Progenitor cell of endocrine pancreas (in vitro differentiated cells): ENCODE results near the gene PEMT. TPM values are rescaled to one million over a fixed set of nuclear protein-coding genes. Genes with fewer than 3 reads are reported as not detected.
A peak's percentile ranks its signal among the peaks of the same experiment; 100 is the strongest.

ENCODE experiments used
- DNase-seq: peaks from one replicate; pipeline ENCODE4 v3.0.0; 2021; ENCODE audit warnings: low spot score; ENCODE audit not compliant: unreplicated experiment
- H3K27ac Mint-ChIP-seq: 2 replicates; pipeline ENCODE4 v1.8.0; 2021; ENCODE audit warnings: mild to moderate bottlenecking, moderate library complexity, mixed read lengths
- H3K27me3 Mint-ChIP-seq: 2 replicates; pipeline ENCODE4 v1.8.0; 2021; ENCODE audit warnings: mixed read lengths
- H3K36me3 Mint-ChIP-seq: 2 replicates; pipeline ENCODE4 v1.8.0; 2022; ENCODE audit warnings: mixed read lengths; ENCODE audit not compliant: insufficient read depth
- H3K4me1 Mint-ChIP-seq: 2 replicates; pipeline ENCODE4 v1.8.0; 2021; ENCODE audit warnings: low read depth, mixed read lengths
- H3K4me3 Mint-ChIP-seq: 2 replicates; pipeline ENCODE4 v1.8.0; 2021; ENCODE audit warnings: low read depth, mild to moderate bottlenecking, moderate library complexity, mixed read lengths
- H3K9me3 Mint-ChIP-seq: 2 replicates; pipeline ENCODE4 v1.8.0; 2021; ENCODE audit warnings: low read depth, mixed read lengths
- CTCF ChIP-seq: fragments of 200-600 bp; sonication (generic); IDR thresholded peaks from one replicate; pipeline ENCODE4 v1.5.0; 2021; ENCODE audit warnings: antibody characterized with exemption, mild to moderate bottlenecking; ENCODE audit not compliant: unreplicated experiment
- total RNA-seq: library from RNA; stranded (reverse); gene quantifications from 2 replicates; pipeline ENCODE4 v1.2.1, GENCODE V29; 2021

The PEMT gene
- total RNA-seq, 1 donor from 2014 or later, result 67.0 TPM

DNA sequence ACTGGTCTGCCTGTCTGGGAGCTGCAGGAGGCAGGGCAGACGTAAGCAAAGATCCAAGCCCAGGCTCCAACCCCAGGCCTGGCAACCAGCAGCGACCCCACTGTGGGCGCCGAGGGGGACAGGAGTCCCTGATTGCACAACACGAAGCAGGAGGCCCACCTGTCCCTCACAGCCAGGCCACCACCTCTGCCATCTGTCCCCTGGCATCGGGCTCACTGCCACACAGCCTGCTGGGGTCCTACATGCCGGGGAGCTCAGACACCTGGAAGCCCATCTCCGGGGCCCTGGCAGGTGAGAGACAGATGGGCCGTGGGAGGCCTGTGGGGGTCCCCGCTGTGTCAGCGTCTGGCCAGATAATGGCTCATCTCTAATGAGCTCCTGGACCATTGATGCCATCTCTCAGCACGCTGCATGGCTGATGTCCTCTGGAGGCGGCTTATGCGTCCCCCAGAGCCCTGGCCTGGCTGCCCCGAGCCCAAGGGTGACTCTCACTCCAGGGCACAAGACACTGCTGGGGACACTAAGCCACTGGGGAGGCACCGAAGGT lies 84.0 kb downstream of the PEMT start:
- no peak overlapping the region for H3K4me3 Mint-ChIP-seq
- H3K36me3 Mint-ChIP-seq, result no peaks in the 10 kb centered on the region
- no peak for DNase-seq
- no peak overlapping the region for H3K27ac Mint-ChIP-seq
- no peaks in the 10 kb centered on the region for H3K9me3 Mint-ChIP-seq
- no peaks in the 10 kb centered on the region for H3K4me1 Mint-ChIP-seq
- no peak for TF ChIP-seq CTCF
- peaks cover 4% of the 10 kb centered on the region for H3K27me3 Mint-ChIP-seq

DNA sequence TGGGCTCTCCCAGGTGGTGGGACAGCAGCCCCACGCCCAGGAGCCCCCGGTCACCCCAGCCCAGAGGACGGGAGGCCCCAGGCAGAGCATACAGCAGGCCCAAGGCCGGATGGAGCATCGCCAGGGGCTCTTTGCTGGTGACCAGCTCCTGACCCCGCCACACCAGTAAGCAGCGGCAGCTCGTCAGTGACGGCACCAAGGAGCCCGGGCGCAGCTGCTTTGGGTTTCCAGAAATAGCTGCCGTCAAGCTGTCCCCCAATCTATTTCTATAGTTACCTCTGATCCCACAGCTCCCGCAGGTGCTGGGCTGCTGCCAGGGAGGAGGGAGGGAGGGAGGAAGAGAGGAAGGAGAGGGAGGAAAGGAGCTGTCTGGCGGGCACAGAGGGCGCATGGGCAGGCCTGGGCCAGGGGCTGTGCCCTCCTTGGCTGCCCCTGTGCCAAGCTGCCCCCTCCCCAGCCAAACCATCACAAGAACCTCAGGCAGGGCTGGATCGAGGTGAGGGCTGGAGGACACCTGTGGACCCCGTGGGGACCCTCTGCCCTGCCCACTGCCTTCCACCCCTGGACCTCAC lies 84.5 kb downstream of the PEMT start:
- no peaks in the 10 kb centered on the region for H3K36me3 Mint-ChIP-seq
- no peak overlapping the region for H3K4me3 Mint-ChIP-seq
- no peak for TF ChIP-seq CTCF
- no peak overlapping the region for H3K27ac Mint-ChIP-seq
- H3K27me3 Mint-ChIP-seq, result peaks cover 4% of the 10 kb centered on the region
- no peaks in the 10 kb centered on the region for H3K9me3 Mint-ChIP-seq
- H3K4me1 Mint-ChIP-seq, result no peaks in the 10 kb centered on the region
- DNase-seq, result no peak

- Mint-ChIP-seq H3K27me3 (peaks cover 4% of the 10 kb centered on the region), H3K4me1 (no peaks in the 10 kb centered on the region), H3K4me3 (no peak overlapping the region), H3K27ac (peak overlapping the region; percentile 69), H3K9me3 (no peaks in the 10 kb centered on the region), H3K36me3 (no peaks in the 10 kb centered on the region)
- DNase-seq, result no peak
- no peak for TF ChIP-seq CTCF
Measured at GRCh38 chr17:17506181-17506741, 85.2 kb downstream of the PEMT start.

DNA sequence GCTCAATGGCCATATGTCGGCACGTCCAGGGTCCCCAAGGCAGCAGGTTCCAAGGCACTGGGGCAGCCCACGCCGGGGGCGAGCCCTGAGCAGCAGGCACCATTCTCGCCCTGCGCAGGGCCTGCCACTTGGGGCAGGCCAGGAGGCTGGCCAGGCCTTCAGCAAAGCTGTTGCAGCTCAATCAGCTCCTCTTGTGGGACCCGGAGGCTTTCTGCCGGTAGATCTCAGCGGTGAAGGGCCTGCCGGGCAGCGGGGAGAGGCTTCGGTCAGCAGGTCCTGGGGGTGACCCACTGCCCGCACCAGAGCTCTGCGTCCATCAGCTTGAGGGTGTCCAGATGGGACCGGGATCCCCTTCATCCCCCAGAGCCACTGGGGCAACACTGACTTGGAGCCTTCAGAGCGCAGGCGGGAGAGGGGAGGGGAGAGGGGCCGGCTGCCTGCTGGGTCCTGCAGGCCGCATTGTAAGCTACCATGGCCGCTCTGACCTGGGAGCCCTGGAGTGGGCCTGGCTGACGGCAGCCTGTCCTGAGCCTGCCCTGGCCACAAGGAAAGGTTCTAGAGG lies 85.8 kb downstream of the PEMT start:
- Mint-ChIP-seq H3K36me3 (no peaks in the 10 kb centered on the region), H3K27ac (no peak overlapping the region), H3K9me3 (no peaks in the 10 kb centered on the region), H3K4me1 (no peaks in the 10 kb centered on the region), H3K27me3 (peaks cover 7% of the 10 kb centered on the region), H3K4me3 (no peak overlapping the region)
- DNase-seq, result no peak
- no peak for TF ChIP-seq CTCF

DNA sequence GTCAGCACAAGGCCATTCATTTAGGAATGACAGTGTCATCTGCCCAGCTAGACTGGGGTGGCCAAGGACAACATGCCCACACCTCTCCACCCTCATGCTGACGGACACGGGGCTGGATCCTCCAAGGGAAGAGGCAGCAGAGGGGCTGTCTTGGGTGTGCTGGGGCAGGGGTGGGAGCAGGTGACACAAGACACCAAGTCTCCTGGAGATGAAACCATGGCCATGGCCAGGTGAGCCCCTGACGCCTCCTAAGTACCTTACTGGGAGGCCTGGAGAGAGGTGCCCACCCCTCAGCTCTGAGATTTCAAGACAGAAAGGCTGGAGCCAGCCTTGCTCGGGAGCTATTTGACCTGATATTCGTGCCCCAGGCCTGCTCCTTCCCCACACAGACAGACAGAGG lies 86.4 kb downstream of the PEMT start:
- Mint-ChIP-seq H3K27ac (no peak overlapping the region), H3K4me3 (no peak overlapping the region)
- no peak for TF ChIP-seq CTCF

More for the DNA sequence above, 86.4 kb downstream of the PEMT start:
- Mint-ChIP-seq H3K4me1 (no peaks in the 10 kb centered on the region), H3K36me3 (no peaks in the 10 kb centered on the region), H3K9me3 (no peaks in the 10 kb centered on the region), H3K27me3 (peaks cover 7% of the 10 kb centered on the region)
- no peak for DNase-seq
